Erythroblast (primary cell): ENCODE results near the gene TMEM185A.

Experiments
- GATA1 ChIP-seq: IDR thresholded peaks from 2 replicates; pipeline ENCODE4 v1.6.1; 2011; ENCODE audit warnings: low read depth, mild to moderate bottlenecking, control low read depth, low read length, moderate library complexity
- POLR2A ChIP-seq: IDR thresholded peaks from 2 replicates; pipeline ENCODE4 v1.6.1; 2011; ENCODE audit warnings: mild to moderate bottlenecking, low read length

DNA sequence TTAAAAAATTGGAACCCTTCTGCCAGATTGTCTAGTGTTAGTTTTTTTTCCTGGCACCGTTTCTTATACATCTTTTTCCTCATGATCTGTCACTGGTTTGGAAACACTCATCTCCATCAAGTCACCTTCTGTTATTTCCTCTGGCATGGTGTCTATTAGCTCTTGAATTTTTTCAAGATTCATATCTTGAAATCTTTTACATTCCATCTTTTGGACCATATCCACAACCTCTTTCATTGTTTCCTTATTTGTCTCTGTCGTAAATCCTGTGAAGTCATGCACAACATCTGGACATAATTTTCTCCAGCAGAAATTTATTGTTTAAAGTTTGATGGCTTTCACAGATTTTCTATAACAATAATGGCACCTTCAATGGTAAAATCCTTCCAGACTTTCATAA lies 10.2 kb upstream of the TMEM185A start:
- no peak for TF ChIP-seq POLR2A
- no peak for TF ChIP-seq GATA1
